ENCODE data around the gene RPH3AL.
"Not testable (repeated sequence)": the region's sequence is repeated elsewhere in the genome, so short reads cannot be mapped to it uniquely, and the experiment has no call there.

RPH3AL gene

GRCh38 chr17:223723-224471 is 128.7 kb downstream of the RPH3AL start:
- FAIRE-seq (no peak), DNase-seq (ENCODE audit: insufficient read length, low spot score) (no peak)
- TF ChIP-seq, protein P1, sequence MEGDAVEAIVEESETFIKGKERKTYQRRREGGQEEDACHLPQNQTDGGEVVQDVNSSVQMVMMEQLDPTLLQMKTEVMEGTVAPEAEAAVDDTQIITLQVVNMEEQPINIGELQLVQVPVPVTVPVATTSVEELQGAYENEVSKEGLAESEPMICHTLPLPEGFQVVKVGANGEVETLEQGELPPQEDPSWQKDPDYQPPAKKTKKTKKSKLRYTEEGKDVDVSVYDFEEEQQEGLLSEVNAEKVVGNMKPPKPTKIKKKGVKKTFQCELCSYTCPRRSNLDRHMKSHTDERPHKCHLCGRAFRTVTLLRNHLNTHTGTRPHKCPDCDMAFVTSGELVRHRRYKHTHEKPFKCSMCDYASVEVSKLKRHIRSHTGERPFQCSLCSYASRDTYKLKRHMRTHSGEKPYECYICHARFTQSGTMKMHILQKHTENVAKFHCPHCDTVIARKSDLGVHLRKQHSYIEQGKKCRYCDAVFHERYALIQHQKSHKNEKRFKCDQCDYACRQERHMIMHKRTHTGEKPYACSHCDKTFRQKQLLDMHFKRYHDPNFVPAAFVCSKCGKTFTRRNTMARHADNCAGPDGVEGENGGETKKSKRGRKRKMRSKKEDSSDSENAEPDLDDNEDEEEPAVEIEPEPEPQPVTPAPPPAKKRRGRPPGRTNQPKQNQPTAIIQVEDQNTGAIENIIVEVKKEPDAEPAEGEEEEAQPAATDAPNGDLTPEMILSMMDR (IDR thresholded peaks at IDR 0.05; ENCODE audit: insufficient read depth, missing control alignments) = no peak

GRCh38 chr17:222172-222571 is 130.4 kb downstream of the RPH3AL start:
- TF ChIP-seq, protein P1 (IDR thresholded peaks at IDR 0.05; ENCODE audit: insufficient read depth, missing control alignments) = no peak
- DNase-seq (ENCODE audit: insufficient read length, low spot score) = no peak
- no peak for FAIRE-seq

- FAIRE-seq (no peak), DNase-seq (ENCODE audit: insufficient read length, low spot score) (no peak)
- TF ChIP-seq, protein P1 (IDR thresholded peaks at IDR 0.05; ENCODE audit: insufficient read depth, missing control alignments) = no peak
Observed at GRCh38 chr17:219696-220095, 132.9 kb downstream of the RPH3AL start.

DNA sequence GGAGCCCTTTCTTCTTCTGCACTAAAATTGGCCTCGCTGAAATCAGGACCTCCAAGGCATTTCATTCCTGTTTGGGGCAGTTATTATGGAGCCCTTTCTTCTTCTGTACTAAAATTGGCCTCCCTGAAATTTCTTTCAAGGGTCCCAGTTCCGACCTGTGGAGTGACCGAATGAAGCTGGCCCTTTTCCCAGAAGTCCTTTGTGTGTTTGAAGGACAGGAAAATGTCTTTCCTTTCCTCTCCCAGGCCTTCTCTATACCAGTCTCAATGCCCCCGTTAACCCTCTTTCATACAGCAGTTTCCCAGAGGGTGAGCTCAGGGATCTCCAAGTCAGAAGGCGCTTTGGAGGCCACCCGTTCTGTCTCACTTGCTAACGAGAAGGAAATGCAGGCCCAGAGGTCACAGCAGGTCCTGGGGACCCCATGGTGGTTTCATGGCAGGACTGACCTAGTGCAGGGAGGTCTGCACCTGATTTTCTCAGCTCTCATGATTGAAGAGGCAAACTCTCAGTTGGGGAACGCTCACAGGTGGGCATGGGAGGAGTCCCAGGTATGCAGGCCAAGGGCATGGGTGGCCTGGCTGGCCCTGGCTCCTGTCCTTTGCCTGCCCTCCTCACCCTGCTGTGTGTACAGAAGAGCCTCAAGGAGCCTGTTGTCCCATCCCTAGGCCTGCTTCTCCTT is 134.0 kb downstream of the RPH3AL start:
- TF ChIP-seq, protein P1 (IDR thresholded peaks at IDR 0.05; ENCODE audit: insufficient read depth, missing control alignments) = no peak
- DNase-seq (ENCODE audit: insufficient read length, low spot score) (no peak), FAIRE-seq (no peak)

GRCh38 chr17:216625-217024 is 136.0 kb downstream of the RPH3AL start:
- no peak for DNase-seq (ENCODE audit: insufficient read length, low spot score)
- FAIRE-seq = no peak
- TF ChIP-seq, protein P1 (IDR thresholded peaks at IDR 0.05; ENCODE audit: insufficient read depth, missing control alignments) = no peak

DNA sequence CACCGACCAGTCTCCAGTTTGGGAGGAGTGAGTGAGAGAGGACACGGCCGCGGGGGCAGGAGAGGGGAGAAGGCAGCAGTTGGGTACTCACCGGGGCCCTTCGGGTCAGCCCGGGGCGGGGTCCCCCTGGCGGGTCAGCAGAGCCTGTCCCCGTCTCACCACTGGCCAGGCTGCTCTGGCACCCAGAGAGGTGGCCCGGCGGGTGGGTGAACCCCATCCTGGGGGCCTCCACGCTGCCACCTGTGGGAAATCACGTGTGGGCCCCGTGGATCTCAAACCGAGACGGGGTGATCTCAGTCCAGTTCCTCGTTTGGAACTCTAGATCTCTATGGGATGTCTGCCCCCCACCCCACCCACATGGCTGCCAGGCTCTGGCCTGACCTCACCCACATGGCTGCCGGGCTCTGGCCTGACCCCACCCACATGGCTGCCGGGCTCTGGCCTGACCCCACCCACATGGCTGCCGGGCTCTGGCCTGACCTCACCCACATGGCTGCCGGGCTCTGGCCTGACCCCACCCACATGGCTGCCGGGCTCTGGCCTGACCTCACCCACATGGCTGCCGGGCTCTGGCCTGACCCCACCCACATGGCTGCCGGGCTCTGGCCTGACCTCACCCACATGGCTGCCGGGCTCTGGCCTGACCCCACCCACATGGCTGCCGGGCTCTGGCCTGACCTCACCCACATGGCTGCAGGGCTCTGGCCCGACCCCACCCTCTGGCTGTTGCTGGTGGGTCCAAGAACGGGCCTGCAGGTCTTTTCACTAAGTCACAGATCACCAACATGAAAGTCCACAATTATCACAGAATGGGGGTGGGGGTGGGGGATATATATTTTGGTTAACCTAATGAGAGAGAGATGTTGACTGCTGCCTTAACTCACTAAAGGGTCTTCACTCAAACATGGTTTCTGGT is 136.8 kb downstream of the RPH3AL start:
- not testable (repeated sequence) for DNase-seq (ENCODE audit: insufficient read length, low spot score); FAIRE-seq

DNA sequence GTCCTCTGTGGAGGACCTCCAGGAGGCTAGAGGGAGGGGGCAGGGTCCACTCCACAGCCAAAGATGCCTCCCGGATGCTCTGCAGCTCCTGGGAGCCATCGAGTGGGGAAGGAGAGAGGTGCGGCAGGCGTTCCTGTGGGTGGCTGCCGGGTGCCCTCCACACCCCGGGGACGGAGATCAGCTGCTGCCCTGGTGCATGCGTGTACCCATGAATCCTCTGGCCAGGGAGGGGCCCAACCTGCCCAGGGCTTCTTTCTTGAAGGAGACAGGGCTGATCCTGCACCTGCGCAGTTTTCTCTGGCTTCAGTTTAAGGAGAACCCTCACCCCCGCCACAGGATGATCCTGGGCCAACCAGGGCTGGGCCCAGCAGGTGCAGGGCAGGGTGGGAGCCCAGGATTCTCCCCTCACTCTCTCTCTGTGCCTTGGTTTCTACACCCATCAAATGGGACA is 137.7 kb downstream of the RPH3AL start:
- DNase-seq (ENCODE audit: insufficient read length, low spot score) (no peak), FAIRE-seq (no peak)
- TF ChIP-seq, protein P1 (IDR thresholded peaks at IDR 0.05; ENCODE audit: insufficient read depth, missing control alignments) = no peak
